Kidney glomerular epithelial cell (primary cell): Measurements from ENCODE around the gene PUDP.
"Not testable (repeated sequence)": the region's sequence is repeated elsewhere in the genome, so short reads cannot be mapped to it uniquely, and the experiment has no call there.

Experiments used
- DNase-seq: peaks from one replicate; lab custom pipeline; 2025; lab: John Stamatoyannopoulos, UW

PUDP gene

DNA sequence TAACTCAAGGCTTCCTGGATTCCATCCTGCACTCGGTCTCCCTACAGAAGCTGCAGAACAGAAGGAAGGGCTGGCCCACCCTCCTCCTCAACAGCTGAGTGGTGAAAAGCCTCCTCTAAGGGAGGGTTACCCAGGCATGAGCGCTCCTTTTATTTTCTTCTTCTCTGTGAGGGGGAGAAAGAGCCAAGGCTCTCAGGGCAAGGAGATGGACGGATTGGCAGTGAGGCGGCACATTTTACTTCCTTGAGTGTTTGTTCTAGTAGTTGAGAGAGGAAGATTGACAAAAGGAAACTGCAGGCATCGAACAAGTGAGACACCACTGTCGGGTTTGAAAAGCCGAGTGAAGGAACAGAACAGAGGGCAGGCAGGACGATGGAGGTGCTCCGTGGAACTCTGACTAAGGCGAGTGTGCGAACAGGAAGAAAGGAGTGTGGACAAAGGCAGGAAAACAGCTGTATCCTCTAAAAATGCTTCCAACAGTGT, 38.9 kb downstream of the PUDP start:
- DNase-seq = peak; percentile 2

DNA sequence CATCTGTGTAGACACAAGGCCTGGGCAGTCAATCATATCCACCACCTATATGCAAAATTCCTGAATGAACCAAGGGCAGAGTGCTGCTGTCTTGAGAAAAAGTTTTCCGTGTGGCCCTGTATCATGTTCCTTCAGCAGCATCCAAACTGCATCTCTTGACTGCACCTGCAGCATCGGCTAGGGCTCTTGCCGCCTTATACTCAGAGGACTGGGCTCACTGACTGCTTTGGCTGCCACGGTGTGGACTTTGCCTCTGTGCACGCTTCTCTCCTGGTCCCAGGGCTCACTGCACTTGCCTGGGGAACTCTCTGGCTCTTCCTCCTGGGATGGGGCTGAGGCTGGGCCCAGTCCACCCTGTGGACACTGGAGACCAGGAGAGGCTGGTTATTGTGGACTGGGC, 39.9 kb downstream of the PUDP start:
- DNase-seq = no peak

DNA sequence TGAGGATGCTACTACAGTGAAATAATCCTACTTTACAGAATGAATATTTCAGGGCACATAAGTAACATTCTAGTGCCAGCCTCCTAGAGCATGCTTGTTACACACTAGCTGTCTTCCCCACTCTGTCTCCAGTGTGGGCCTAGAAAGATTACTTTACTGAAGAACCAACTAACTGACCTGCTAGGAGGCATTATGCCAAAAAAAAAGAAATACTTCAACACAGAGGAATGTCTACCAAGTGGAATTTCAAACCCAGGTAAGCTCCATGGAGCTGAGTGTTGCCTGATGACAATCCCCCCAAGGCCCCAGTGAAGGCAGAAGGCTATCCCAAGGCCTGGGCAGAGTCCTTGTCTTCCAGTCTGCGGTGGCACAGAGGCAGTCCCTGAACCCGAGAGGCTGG, 41.3 kb downstream of the PUDP start:
- DNase-seq = no peak

DNA sequence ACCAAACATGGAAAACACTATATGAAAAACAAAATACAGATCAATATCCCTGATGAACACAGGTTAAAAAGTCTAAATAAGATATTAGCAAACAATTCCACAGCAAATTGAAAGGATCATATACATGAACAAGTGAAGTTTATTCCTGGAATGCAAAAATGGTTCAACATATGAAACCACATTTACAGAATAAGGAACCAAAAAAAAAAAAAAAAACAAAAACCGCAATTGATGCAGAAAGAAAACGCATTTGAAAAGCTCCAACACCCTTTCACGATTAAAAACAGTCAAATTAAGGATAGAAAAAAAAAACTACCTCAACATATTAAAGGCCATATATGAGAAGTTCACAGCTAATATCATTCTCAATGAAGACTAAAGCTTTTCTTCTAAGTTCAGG, 45.8 kb downstream of the PUDP start:
- no peak for DNase-seq

DNA sequence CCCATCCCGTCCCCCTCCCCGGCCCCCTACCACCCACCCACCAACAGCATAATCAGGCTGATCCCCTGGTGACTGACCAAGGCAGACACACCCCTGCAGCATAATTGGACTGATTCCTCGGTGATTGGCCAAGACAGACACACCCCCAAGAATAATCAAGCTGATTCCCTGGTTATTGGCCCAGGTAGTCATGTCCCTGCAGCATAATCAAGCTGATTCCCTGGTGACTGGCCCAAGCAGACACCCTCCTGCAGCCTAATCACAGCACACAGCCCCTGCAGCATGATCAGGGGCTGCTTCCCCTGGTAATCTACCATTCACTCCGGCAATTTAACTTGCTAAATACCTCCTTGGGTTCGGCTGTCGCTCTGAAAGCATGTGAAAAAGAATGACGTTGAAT, 47.9 kb downstream of the PUDP start:
- DNase-seq = no peak

DNA sequence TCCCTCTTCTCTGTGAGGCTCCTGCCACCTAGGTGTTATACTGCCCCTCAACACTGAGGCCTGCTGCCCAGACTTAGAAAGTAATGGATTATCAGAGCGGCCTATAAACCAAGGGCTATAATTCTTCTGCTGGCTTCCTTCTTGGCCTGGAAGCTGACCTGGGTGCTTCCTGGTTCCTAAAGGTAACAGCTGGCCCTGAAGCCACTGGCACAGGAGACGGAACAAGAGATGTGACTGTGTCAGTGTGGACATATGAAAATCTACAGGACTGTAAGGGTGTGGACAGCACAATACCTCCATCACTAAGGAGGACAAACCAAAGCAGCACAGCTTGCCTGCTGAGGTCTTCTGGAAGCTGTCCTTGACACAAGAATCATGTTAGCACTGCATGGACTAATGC, 52.3 kb downstream of the PUDP start:
- not testable (repeated sequence) for DNase-seq

DNA sequence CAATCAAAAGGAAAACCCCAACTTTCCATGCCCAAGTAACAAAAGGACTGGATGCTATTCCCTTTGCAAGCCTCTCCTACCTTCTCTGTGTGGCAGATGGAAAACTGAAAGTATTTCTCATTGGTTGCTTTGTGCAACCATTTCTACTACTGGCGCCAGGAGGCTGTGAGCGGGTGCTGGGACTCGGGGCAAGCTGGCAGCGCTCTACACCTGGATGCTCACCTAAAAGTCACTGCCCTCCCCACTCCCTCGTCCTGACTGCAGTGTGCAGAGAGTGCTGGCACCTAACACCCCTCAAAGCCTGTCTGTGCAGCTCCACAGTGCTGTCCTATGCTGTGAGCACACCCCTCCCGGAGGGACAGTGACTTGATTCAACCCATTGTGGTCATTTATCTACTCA, 54.6 kb downstream of the PUDP start:
- no peak for DNase-seq

DNA sequence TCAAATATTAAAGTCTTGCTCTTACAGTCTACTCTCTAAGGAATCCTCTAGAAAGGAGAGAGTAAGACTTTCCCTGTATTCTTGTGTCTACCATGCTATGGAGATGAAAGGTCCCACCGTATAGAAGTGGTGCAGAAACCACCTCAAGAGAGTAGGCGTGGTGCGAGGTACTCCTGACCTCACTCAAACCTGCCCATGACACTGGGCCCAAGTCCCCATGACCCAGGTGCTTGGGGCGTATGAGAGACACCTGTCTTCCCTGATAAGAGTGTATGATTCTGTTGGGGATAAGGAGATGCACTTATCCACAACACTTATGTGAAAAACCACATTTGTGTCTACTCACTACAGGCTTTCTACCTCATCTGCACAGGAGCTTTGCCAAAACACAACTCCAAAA, 55.4 kb downstream of the PUDP start:
- no peak for DNase-seq

DNA sequence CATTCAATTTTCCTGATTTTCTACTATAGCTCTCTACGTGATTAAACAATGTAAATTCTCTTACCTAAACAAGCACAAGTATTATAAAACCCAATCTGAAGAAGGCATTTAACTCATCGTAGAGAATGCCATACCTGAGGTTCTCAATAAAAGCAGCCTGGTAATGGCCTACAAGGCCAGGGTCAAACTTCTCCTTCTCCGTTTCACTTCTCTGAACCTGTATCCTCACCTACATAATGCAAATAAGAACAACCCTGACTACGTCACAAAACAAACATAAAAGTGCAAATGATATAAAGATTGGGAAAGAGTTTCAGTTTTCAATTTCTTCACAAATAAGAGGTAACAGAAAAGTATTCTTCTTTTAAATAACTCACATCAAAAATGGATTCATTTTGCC, 56.0 kb downstream of the PUDP start:
- DNase-seq = no peak

DNA sequence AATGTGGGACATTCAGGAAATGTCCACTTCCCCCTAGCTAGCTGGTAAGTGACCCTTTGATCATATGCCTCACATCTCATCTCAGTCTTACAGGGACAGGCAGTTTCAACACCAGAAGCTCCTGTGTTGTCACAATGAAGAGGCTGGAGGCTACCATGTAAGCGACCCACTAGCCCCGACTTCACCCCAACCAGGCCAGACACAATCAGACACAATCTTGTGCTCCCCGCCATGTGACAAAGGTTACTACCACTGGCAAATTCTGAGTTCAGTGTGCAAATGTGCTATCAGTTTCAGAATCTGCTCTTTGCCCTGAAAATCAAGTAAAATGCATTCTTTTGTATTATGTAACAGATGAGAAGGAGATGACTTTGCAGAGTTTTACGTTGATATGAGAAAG, 57.3 kb downstream of the PUDP start:
- no peak for DNase-seq

DNA sequence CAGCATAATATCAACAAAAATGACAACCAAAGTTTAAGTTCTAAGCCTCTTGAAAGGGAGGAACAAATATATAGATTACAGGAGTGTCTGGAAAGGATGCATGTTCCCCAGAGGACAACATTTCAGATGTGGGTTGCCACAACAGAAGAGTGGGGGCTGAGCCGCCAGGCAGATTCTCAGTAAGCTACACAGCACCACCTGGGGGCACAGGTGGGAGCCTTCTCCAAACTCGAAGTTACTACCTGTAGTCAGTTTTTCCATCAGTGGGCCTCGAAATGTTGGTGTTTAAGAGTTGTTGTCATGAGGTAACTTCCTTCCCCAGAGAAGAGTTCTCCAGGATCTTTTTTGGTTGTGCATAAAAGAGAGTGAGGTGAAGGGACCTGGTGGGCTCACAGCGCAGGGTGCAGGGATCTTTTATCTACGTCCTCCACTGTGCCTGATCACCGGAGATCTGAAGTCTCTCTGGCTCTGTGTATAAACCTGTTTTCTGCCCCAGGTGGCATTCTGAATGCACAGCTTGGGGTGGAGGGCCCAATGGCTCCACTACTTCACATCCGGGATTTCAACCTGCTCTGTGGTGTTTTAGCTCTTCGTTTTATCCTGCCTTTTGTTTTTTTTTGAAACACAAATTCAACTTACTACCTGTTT, 58.9 kb downstream of the PUDP start:
- no peak for DNase-seq

DNA sequence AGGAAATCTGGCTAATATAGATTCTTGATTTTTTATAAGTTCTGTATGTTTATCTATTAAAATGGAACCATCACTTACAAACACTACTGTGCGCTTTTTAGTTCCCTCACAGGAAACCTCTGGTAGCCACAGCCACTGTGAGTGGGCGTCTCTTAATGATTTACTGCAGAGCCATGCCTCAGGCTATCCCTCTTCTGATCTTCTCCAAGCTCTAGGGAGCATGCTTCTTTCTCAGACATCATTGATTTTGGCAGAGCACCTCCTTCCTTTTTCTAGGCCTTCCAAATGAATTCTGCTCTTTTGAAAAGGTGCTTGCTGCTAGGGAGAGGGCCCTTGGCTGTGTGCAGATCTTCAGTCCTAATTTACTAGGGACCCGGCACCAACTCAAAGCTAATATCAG, 61.6 kb downstream of the PUDP start:
- DNase-seq = no peak

DNA sequence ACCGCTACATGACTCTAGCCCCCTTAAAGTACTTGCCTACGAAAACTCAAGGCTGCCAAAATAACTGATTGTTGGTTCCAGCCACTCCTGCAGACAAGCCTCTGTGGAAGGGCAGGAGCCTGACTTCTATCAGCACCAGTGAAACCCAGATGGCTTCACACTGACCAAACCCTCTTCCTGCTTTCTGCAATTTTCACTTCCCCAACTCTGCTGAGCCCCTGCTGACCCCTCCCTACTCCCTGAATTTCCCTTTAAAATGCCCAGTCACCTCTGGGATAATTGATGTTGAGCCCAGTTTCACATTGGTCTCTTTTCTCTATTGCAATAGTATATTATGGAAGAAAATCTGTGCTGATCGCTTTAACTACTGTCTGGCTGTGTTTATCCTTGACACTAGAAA, 62.1 kb downstream of the PUDP start:
- DNase-seq = no peak

DNA sequence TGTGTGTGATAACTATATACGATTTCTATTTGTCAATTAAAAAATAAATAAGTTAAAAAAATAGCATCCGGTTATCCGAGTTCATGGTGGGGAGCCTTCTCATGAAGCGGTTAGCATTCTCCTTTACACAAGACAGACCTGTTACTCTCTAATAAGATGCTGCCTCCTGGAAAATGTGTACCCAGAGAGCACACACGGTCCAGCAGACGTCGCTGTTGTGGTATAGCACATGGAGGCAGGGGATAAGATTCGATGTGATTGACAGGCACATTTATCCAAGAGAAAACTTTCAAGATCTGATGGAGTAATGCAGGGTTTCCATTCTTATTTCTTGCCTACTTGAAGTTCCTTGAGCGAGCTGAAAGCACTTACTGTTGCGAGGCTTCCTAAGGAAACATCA, 63.1 kb downstream of the PUDP start:
- no peak for DNase-seq

DNA sequence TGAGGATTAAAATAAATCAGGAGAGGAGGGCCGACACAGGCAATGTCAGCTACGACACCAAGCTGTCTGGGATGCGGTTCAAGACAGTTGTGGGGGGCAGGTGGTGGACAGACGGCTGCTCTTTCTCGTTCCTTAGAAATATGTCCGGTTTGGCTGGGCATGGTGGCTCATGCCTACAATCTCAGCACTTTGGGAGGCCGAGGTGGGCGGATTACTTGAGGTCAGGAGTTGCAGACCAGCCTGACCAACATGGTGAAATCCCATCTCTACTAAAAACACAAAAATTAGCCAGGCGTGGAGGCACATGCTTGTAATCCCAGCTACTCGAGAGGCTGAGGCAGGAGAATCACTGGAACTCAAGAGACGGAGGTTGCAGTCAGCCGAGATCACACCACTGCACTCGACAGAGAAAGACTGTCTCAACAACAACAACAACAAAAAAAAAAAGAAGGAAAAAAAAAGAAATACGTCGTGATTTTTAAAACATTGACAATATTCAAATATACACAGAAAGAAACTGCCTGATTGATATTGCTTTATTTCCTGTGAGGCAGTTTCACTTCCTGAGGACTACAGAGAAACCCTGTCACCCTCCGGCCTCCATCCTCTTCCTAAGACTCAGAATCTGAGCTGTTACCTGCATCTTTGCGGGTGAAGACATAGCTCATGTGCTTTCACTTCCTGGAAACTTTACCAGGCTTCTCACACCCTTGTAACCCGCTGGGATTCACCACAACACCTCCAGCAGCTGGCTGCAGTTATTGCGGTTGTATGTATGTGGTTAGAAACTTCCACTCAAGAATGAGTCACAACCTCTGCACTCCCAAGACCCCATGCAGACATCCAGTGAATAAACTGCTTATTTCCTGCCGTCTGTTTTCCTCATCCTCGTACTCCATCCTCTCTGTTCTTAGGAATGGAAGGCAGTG, 64.2 kb downstream of the PUDP start:
- DNase-seq = peak; percentile 49

DNA sequence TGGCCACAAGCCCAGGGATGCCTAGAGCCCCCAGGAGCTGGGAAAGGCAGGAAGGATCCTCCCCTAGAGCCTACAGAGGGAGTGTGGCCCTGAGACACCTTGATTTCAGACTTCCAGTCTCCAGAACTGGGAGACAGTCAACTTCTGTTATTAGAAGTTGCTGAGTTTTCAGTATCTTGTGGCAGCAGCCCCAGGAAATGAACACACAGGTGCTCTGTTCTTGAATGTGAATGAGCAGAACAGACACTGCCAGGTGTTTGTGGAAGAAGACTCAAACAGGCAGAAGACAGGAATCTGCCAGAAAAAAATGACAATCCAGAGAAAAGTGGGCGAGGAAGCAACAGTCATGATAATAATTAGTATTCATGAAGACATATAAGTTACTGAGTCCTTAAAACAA, 64.9 kb downstream of the PUDP start:
- no peak for DNase-seq

DNA sequence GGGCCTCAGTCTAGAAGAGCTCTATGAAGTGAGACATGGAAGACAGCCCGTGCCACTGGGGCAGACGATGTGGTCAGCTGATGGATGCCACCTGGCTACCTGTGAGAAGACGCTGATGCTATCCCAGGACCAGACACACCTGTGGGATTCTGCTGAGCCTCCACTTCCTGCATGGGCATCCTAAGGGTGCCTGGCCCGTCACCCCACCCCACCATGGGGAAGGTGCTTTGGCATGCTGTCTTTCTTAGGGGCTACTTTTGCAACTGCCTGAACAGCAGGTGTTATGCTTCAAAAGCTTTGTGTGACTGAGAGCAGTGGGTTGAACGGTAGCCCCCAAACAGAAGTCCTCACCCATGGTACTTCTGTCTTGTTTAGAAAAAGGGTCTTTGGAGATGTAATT, 65.4 kb downstream of the PUDP start:
- no peak for DNase-seq

DNA sequence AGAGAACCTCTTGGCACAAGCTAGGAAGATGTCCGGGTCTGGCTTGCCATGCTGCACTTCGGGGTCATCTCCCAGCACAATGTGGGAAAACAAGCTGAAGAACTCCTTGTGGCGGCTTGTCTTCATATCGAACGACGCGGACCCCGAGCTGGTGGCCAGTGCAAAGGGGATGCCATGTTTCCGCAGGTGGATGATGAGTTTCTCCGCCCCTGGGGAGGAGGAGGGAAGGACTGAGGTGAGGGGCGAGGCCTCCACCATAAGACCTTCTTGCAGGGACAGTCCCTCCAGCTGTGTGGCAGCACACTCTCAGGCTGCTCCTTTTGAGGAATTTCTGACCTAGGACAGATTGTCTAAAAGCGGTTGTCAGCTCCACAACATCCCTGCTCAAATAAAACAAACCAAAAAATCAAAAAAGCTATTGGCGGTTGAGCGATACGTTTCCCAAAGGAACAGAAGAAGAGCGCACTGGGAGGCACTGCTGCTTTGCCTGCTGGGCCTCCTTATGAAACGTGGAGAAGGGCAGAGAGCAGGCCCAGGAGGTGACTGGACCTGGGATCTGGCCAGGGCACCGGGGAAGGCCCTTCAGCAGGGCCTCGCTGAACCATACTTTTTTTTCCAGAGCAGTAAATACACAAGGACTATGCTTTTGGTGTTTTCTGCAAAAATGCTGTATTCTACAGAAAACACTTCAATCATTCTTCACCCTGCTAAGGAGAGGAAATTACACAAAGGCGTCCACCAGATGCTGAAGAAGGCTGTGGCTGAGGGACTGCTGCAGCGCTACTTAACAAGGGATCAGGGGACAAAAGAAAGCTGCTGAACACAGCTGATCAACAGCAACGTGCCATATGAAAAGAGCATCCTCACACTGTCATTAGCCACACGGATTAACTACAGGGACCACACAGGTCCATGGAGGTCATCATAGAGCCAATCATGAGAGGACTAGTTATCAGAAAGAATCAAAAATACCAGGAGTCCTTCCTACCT, 70.4 kb downstream of the PUDP start:
- no peak for DNase-seq

DNA sequence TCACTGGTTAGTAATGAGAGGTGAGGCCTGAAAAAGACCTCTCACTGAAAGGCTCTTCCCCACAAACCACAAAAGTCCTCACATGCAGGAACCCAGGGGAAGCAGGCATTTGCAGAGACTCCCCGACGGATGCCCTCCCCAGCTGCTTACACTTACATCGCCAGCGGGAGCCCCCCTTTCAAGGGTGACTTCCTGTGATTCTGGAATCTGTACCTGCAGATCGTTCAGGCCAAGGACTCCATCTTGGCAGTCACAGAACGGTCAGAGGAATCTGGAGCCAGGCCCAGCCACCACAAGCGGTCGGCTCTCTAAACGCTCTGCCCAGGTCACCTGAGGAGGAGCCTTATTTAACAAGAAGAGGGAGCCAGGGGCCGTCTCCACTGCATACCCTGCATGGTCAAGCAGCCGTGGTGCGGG, 71.7 kb downstream of the PUDP start:
- no peak for DNase-seq

DNA sequence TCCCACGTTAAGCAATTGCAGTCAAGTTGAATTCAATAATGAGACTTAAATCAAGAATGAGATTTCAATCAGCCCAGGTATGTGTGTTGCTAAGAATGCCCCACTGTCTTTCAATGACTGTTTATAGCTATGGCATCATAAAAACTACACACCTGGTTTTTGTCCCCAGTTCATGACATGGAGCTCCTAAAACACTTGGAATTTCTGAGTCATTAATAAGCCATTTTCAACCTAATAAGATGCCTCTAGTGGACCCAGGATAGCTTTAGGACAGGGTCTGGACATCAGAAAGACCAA, 73.1 kb downstream of the PUDP start:
- no peak for DNase-seq

DNA sequence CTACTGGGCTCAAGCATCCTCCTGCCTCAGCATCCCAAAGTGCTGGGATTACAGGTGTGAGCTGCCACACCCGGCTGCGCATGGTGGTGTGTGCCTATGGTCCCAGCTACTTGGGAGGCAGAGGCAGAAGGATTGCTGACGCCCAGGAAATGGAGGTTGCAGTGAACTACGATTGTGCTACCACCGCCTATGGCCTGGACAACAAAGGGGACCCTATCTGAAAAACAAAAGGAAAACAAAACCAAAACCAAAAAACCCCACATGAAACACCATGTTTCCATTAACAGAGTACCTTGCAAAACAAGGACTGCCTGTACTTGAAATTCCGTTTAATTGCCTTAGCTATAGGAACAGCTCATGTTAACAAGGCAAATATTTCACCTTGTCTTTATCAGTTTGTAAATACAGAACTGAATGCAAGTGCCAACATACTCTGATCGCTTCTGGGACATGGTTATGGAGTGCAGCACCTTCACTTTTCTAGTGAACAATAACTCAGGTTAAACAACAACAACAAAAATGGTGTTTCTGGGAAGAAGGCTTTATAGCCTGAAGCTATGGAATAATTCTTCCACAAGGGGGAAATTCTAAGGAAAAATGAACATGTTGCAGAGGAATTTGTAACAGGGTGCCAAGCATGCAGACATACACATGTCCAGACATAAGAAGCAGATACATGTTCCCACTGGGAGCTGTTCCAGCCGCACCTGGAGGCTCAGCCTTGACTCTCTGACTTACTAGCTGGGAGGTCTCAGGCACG, 73.6 kb downstream of the PUDP start:
- DNase-seq = no peak

DNA sequence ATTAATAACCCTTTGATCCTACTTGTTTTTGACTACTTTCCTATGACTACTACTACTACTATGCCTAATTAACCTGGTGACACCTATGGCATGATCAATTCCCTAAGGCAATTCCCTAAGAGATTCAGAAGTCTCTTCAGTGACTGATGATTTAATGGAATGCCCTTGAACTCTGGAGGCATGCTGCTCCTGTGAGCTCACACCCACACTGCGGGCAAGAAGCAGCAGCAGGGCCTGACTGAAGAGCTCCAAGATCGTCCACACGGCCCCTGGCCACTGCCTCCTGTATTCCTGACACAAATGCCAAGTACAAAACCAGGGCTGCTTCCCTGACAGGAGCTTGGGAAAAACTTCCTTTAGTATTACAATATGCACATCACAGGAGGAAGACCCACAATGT, 74.6 kb downstream of the PUDP start:
- DNase-seq = no peak
